ENCODE measurements around the gene CUTC. TPM values are rescaled to one million over a fixed set of nuclear protein-coding genes. Genes with fewer than 3 reads are reported as not detected.

The CUTC gene
- total RNA-seq, 1 donor from 2014 or later, result 13.7 TPM

GRCh38 chr10:99785646-99786045 lies 53.6 kb downstream of the CUTC start:
- Mint-ChIP-seq H3K4me1 (ENCODE audit: unreplicated experiment) (peaks cover 8% of the 10 kb centered on the region), H3K4me3 (ENCODE audit: unreplicated experiment) (no peak overlapping the region), H3K9me3 (ENCODE audit: unreplicated experiment) (no peaks in the 10 kb centered on the region), H3K36me3 (ENCODE audit: low read depth, unreplicated experiment) (no peaks in the 10 kb centered on the region), H3K27ac (ENCODE audit: unreplicated experiment) (no peak overlapping the region), H3K27me3 (ENCODE audit: unreplicated experiment) (peaks cover 3% of the 10 kb centered on the region)
- TF ChIP-seq CTCF (IDR thresholded peaks at IDR 0.05; ENCODE audit: unreplicated experiment), result no peak
- no peak for DNase-seq (ENCODE audit: low spot score)

GRCh38 chr10:99787311-99787710 lies 55.3 kb downstream of the CUTC start:
- no peaks in the 10 kb centered on the region for H3K9me3 Mint-ChIP-seq (ENCODE audit: unreplicated experiment)
- TF ChIP-seq CTCF (IDR thresholded peaks at IDR 0.05; ENCODE audit: unreplicated experiment), result no peak
- H3K27me3 Mint-ChIP-seq (ENCODE audit: unreplicated experiment), result peaks cover 2% of the 10 kb centered on the region
- peaks cover 2% of the 10 kb centered on the region for H3K4me1 Mint-ChIP-seq (ENCODE audit: unreplicated experiment)
- no peaks in the 10 kb centered on the region for H3K36me3 Mint-ChIP-seq (ENCODE audit: low read depth, unreplicated experiment)
- H3K27ac Mint-ChIP-seq (ENCODE audit: unreplicated experiment), result no peak overlapping the region
- DNase-seq (ENCODE audit: low spot score), result no peak
- H3K4me3 Mint-ChIP-seq (ENCODE audit: unreplicated experiment), result no peak overlapping the region

- Mint-ChIP-seq H3K4me1 (ENCODE audit: unreplicated experiment) (peaks cover 2% of the 10 kb centered on the region), H3K36me3 (ENCODE audit: low read depth, unreplicated experiment) (no peaks in the 10 kb centered on the region), H3K27ac (ENCODE audit: unreplicated experiment) (no peak overlapping the region), H3K4me3 (ENCODE audit: unreplicated experiment) (no peak overlapping the region), H3K9me3 (ENCODE audit: unreplicated experiment) (no peaks in the 10 kb centered on the region), H3K27me3 (ENCODE audit: unreplicated experiment) (peaks cover 2% of the 10 kb centered on the region)
- no peak for DNase-seq (ENCODE audit: low spot score)
- TF ChIP-seq CTCF (IDR thresholded peaks at IDR 0.05; ENCODE audit: unreplicated experiment), result no peak
Measured at GRCh38 chr10:99787782-99788445, 55.9 kb downstream of the CUTC start.

GRCh38 chr10:99788598-99789256 lies 56.7 kb downstream of the CUTC start:
- no peak for DNase-seq (ENCODE audit: low spot score)

More at GRCh38 chr10:99788598-99789256, 56.7 kb downstream of the CUTC start:
- H3K36me3 Mint-ChIP-seq (ENCODE audit: low read depth, unreplicated experiment), result no peaks in the 10 kb centered on the region
- H3K27me3 Mint-ChIP-seq (ENCODE audit: unreplicated experiment), result peaks cover 3% of the 10 kb centered on the region
- H3K9me3 Mint-ChIP-seq (ENCODE audit: unreplicated experiment), result no peaks in the 10 kb centered on the region
- no peak for TF ChIP-seq CTCF (IDR thresholded peaks at IDR 0.05; ENCODE audit: unreplicated experiment)
- peaks cover 2% of the 10 kb centered on the region for H3K4me1 Mint-ChIP-seq (ENCODE audit: unreplicated experiment)
- H3K27ac Mint-ChIP-seq (ENCODE audit: unreplicated experiment), result no peak overlapping the region
- H3K4me3 Mint-ChIP-seq (ENCODE audit: unreplicated experiment), result no peak overlapping the region

Measured in endothelial cell (in vitro differentiated cells).